ENCODE results near the gene LRRN2. TPM values are rescaled to one million over a fixed set of nuclear protein-coding genes. Genes with fewer than 3 reads are reported as not detected.

LRRN2 gene
- total and polyA plus RNA-seq, 4 donors = 0.97 to 4.4 (median 1.2) TPM

- ATAC-seq (ENCODE audit: insufficient read depth, low FRiP score) = no peak
- Histone ChIP-seq H3K27me3 (ENCODE audit: control insufficient read depth in 3 of 3, insufficient read depth in 3 of 3, low read length in 2 of 3) (no peaks in the 10 kb centered on the region), H3K4me1 (ENCODE audit: control insufficient read depth in 5 of 5, insufficient read depth in 5 of 5, low read length in 5 of 5) (no peaks in the 10 kb centered on the region), H3K4me3 (no peak overlapping the region), H3K9ac (ENCODE audit: insufficient read depth in 1 of 2, low read length in 2 of 2) (no peak overlapping the region), H3K36me3 (ENCODE audit: control insufficient read depth in 4 of 4, insufficient read depth in 4 of 4, low read length in 4 of 4) (no peaks in the 10 kb centered on the region), H3K9me3 (ENCODE audit: control insufficient read depth in 4 of 4, insufficient read depth in 3 of 4, low read length in 3 of 4) (no peaks in the 10 kb centered on the region), H3K27ac (ENCODE audit: low read depth in 1 of 2, low read length in 1 of 2) (no peak overlapping the region)
- WGBS, 2 donors = 70 to 84% methylated on average over 8 of the region's 8 CpGs
- no peak for TF ChIP-seq CTCF (IDR thresholded peaks at IDR 0.05; ENCODE audit: control extremely low read depth, extremely low read depth)
- no peak for DNase-seq
Observed at GRCh38 chr1:204723131-204723787, 37.7 kb upstream of the LRRN2 start.

- no peak for TF ChIP-seq CTCF (IDR thresholded peaks at IDR 0.05; ENCODE audit: control extremely low read depth, extremely low read depth)
- H3K4me1 ChIP-seq (ENCODE audit: control insufficient read depth in 5 of 5, insufficient read depth in 5 of 5, low read length in 5 of 5) = no peaks in the 10 kb centered on the region
- no peaks in the 10 kb centered on the region for H3K36me3 ChIP-seq (ENCODE audit: control insufficient read depth in 4 of 4, insufficient read depth in 4 of 4, low read length in 4 of 4)
- no peaks in the 10 kb centered on the region for H3K27me3 ChIP-seq (ENCODE audit: control insufficient read depth in 3 of 3, insufficient read depth in 3 of 3, low read length in 2 of 3)
- H3K27ac ChIP-seq (ENCODE audit: low read depth in 1 of 2, low read length in 1 of 2) = no peak overlapping the region
- ATAC-seq (ENCODE audit: insufficient read depth, low FRiP score) = no peak
- no peak for DNase-seq
- H3K4me3 ChIP-seq = no peak overlapping the region
- H3K9me3 ChIP-seq (ENCODE audit: control insufficient read depth in 4 of 4, insufficient read depth in 3 of 4, low read length in 3 of 4) = no peaks in the 10 kb centered on the region
- H3K9ac ChIP-seq (ENCODE audit: insufficient read depth in 1 of 2, low read length in 2 of 2) = no peak overlapping the region
- 67 to 77% methylated on average over 10 of the region's 10 CpGs for WGBS, 2 donors
Observed at GRCh38 chr1:204721373-204722055, 36.0 kb upstream of the LRRN2 start.

GRCh38 chr1:204716660-204717059 is 31.1 kb upstream of the LRRN2 start:
- peaks cover 0 to 10% (median 6%) of the 10 kb centered on the region in 3 donors for H3K27me3 ChIP-seq (ENCODE audit: control insufficient read depth in 3 of 3, insufficient read depth in 3 of 3, low read length in 2 of 3)
- ATAC-seq (ENCODE audit: insufficient read depth, low FRiP score) (no peak), DNase-seq (no peak)
- no peak overlapping the region for H3K4me3 ChIP-seq
- no peak for TF ChIP-seq CTCF (IDR thresholded peaks at IDR 0.05; ENCODE audit: control extremely low read depth, extremely low read depth)
- peaks cover 0 to 7% (median 0%) of the 10 kb centered on the region in 5 donors for H3K4me1 ChIP-seq (ENCODE audit: control insufficient read depth in 5 of 5, insufficient read depth in 5 of 5, low read length in 5 of 5)
- H3K27ac ChIP-seq (ENCODE audit: low read depth in 1 of 2, low read length in 1 of 2) = no peak overlapping the region
- no peaks in the 10 kb centered on the region for H3K9me3 ChIP-seq (ENCODE audit: control insufficient read depth in 4 of 4, insufficient read depth in 3 of 4, low read length in 3 of 4)
- no peaks in the 10 kb centered on the region for H3K36me3 ChIP-seq (ENCODE audit: control insufficient read depth in 4 of 4, insufficient read depth in 4 of 4, low read length in 4 of 4)
- no peak overlapping the region for H3K9ac ChIP-seq (ENCODE audit: insufficient read depth in 1 of 2, low read length in 2 of 2)
